ENCODE data around the gene HAUS7. TPM values are rescaled to one million over a fixed set of nuclear protein-coding genes. Genes with fewer than 3 reads are reported as not detected.

The HAUS7 gene
- total RNA-seq, 3 donors from 2014 or later, result 19.0 to 26.2 (median 21.9) TPM

GRCh38 chrX:153486171-153486570, 15.8 kb upstream of the HAUS7 start:
- Histone ChIP-seq H3K27ac (no peak overlapping the region), H3K4me3 (no peak overlapping the region), H3K36me3 (no peaks in the 10 kb centered on the region), H3K27me3 (peaks cover 0 to 52% of the 10 kb centered on the region in 2 donors), H3K4me1 (no peaks in the 10 kb centered on the region), H3K9me3 (peaks cover 0 to 5% of the 10 kb centered on the region in 2 donors)
- TF ChIP-seq POLR2AphosphoS5 (IDR thresholded peaks at IDR 0.05) (no peak), CTCF (IDR thresholded peaks at IDR 0.05) (no peak), POLR2A (IDR thresholded peaks at IDR 0.05) (no peak)
- intact Hi-C loops (cut with DNase I; ENCODE audit: low total_unique reads), result no loop called here
- no peak for DNase-seq (ENCODE audit: low spot score in 2 of 2)

GRCh38 chrX:153485396-153486080, 15.2 kb upstream of the HAUS7 start:
- H3K9me3 ChIP-seq, result peaks cover 0 to 5% of the 10 kb centered on the region in 2 donors
- no peak for DNase-seq (ENCODE audit: low spot score in 2 of 2)
- H3K27ac ChIP-seq, result no peak overlapping the region
- H3K36me3 ChIP-seq, result no peaks in the 10 kb centered on the region
- intact Hi-C loops (cut with DNase I; ENCODE audit: low total_unique reads), result no loop called here
- peaks cover 0 to 52% of the 10 kb centered on the region in 2 donors for H3K27me3 ChIP-seq
- TF ChIP-seq POLR2AphosphoS5 (IDR thresholded peaks at IDR 0.05), result no peak
- no peaks in the 10 kb centered on the region for H3K4me1 ChIP-seq
- no peak overlapping the region for H3K4me3 ChIP-seq

GRCh38 chrX:153482376-153483015, 12.1 kb upstream of the HAUS7 start:
- Histone ChIP-seq H3K4me1 (no peaks in the 10 kb centered on the region), H3K9me3 (peaks cover 0 to 5% of the 10 kb centered on the region in 2 donors), H3K36me3 (no peaks in the 10 kb centered on the region), H3K4me3 (no peak overlapping the region), H3K27me3 (peaks cover 0 to 73% of the 10 kb centered on the region in 2 donors), H3K27ac (no peak overlapping the region)
- intact Hi-C loops (cut with DNase I; ENCODE audit: low total_unique reads), result no loop called here
- TF ChIP-seq POLR2A (IDR thresholded peaks at IDR 0.05) (no peak), POLR2AphosphoS5 (IDR thresholded peaks at IDR 0.05) (no peak), CTCF (IDR thresholded peaks at IDR 0.05) (no peak)
- no peak for DNase-seq (ENCODE audit: low spot score in 2 of 2)

GRCh38 chrX:153481043-153481442, 10.7 kb upstream of the HAUS7 start:
- H3K4me3 ChIP-seq, result no peak overlapping the region
- no peaks in the 10 kb centered on the region for H3K36me3 ChIP-seq
- no peak for DNase-seq (ENCODE audit: low spot score in 2 of 2)
- no peaks in the 10 kb centered on the region for H3K4me1 ChIP-seq
- intact Hi-C loops (cut with DNase I; ENCODE audit: low total_unique reads), result no loop called here
- no peak for TF ChIP-seq POLR2AphosphoS5 (IDR thresholded peaks at IDR 0.05)
- no peak for TF ChIP-seq CTCF (IDR thresholded peaks at IDR 0.05)
- TF ChIP-seq POLR2A (IDR thresholded peaks at IDR 0.05), result no peak
- H3K27me3 ChIP-seq, result peaks cover 0 to 83% of the 10 kb centered on the region in 2 donors
- no peak overlapping the region for H3K27ac ChIP-seq
- peaks cover 0 to 5% of the 10 kb centered on the region in 2 donors for H3K9me3 ChIP-seq

- H3K9me3 ChIP-seq, result peaks cover 0 to 5% of the 10 kb centered on the region in 2 donors
- peaks cover 0 to 89% of the 10 kb centered on the region in 2 donors for H3K27me3 ChIP-seq
- intact Hi-C loops (cut with DNase I; ENCODE audit: low total_unique reads), result no loop called here
- no peak overlapping the region for H3K27ac ChIP-seq
- no peak overlapping the region for H3K4me3 ChIP-seq
- no peaks in the 10 kb centered on the region for H3K36me3 ChIP-seq
- H3K4me1 ChIP-seq, result no peaks in the 10 kb centered on the region
- TF ChIP-seq POLR2AphosphoS5 (IDR thresholded peaks at IDR 0.05) (no peak), POLR2A (IDR thresholded peaks at IDR 0.05) (no peak), CTCF (IDR thresholded peaks at IDR 0.05) (no peak)
- no peak for DNase-seq (ENCODE audit: low spot score in 2 of 2)
Measured at GRCh38 chrX:153478746-153479145, 8.4 kb upstream of the HAUS7 start.

Measured in breast epithelium (tissue), 4 donors.